ENCODE results near the gene NUPR2.
"Not testable (repeated sequence)": the region's sequence is repeated elsewhere in the genome, so short reads cannot be mapped to it uniquely, and the experiment has no call there.

The NUPR2 gene

GRCh38 chr7:56083150-56083785 lies 32.9 kb downstream of the NUPR2 start:
- no peak for DNase-seq

- no peak for DNase-seq
Observed at GRCh38 chr7:56081626-56082340, 34.4 kb downstream of the NUPR2 start.

GRCh38 chr7:56080726-56081435 lies 35.3 kb downstream of the NUPR2 start:
- DNase-seq = not testable (repeated sequence)

GRCh38 chr7:56079450-56080185 lies 36.6 kb downstream of the NUPR2 start:
- DNase-seq = no peak

- DNase-seq = no peak
Observed at GRCh38 chr7:56078196-56078595, 38.0 kb downstream of the NUPR2 start.

GRCh38 chr7:56077681-56078080 lies 38.5 kb downstream of the NUPR2 start:
- no peak for DNase-seq

GRCh38 chr7:56074371-56074791 lies 41.8 kb downstream of the NUPR2 start:
- DNase-seq = peak; percentile 74

- not testable (repeated sequence) for DNase-seq
Observed at GRCh38 chr7:56066376-56066775, 49.8 kb downstream of the NUPR2 start.

All from activated CD4-positive, alpha-beta T cell treated with anti-CD3 and anti-CD28 coated beads, Interleukin-10, Interleukin-2, amounts not matched to agents 100 ng/mL and 50 ng/mL, durations not matched to agents 16 hours and 8 hours (primary cell).